Right forelimb (tissue), 1 donor: ENCODE data around the gene RIOK2.
"Not testable (repeated sequence)": the region's sequence is repeated elsewhere in the genome, so short reads cannot be mapped to it uniquely, and the experiment has no call there.

Experiments
- DNase-seq: peaks from one replicate; pipeline ENCODE4 v3.0.0-alpha.2; 2018

RIOK2 gene

GRCh38 chr5:97183100-97183929, at the start of gene RIOK2:
Gene RIOK2 (minus strand): TSS chr5:97183247. CDS start chr5:97183191, 56 bp downstream.
- peak; percentile 94 for DNase-seq

GRCh38 chr5:97231025-97231636, 48.1 kb upstream of the RIOK2 start:
- DNase-seq = no peak

- no peak for DNase-seq
Measured at GRCh38 chr5:97229688-97230285, 46.7 kb upstream of the RIOK2 start.

- no peak for DNase-seq
Measured at GRCh38 chr5:97229196-97229595, 46.1 kb upstream of the RIOK2 start.

GRCh38 chr5:97225222-97225621, 42.2 kb upstream of the RIOK2 start:
- DNase-seq = no peak

- no peak for DNase-seq
Measured at GRCh38 chr5:97224112-97224750, 41.2 kb upstream of the RIOK2 start.

- DNase-seq = no peak
Measured at GRCh38 chr5:97223596-97223995, 40.5 kb upstream of the RIOK2 start.

GRCh38 chr5:97209343-97209742, 26.3 kb upstream of the RIOK2 start:
- no peak for DNase-seq

- no peak for DNase-seq
Measured at GRCh38 chr5:97208714-97209113, 25.7 kb upstream of the RIOK2 start.

- no peak for DNase-seq
Measured at GRCh38 chr5:97208184-97208713, 25.2 kb upstream of the RIOK2 start.

- no peak for DNase-seq
Measured at GRCh38 chr5:97194366-97194765, 11.3 kb upstream of the RIOK2 start.

GRCh38 chr5:97193355-97193688, 10.3 kb upstream of the RIOK2 start:
- no peak for DNase-seq

- DNase-seq = no peak
Measured at GRCh38 chr5:97192580-97193354, 9.7 kb upstream of the RIOK2 start.

GRCh38 chr5:97191893-97192292, 8.8 kb upstream of the RIOK2 start:
- no peak for DNase-seq

GRCh38 chr5:97189523-97189922, 6.5 kb upstream of the RIOK2 start:
- DNase-seq = not testable (repeated sequence)

- no peak for DNase-seq
Measured at GRCh38 chr5:97183930-97184213, 825 bp upstream of the RIOK2 start.

- DNase-seq = no peak
Measured at GRCh38 chr5:97182571-97183099, 412 bp downstream of the RIOK2 start.

- no peak for DNase-seq
Measured at GRCh38 chr5:97181856-97182545, 1.0 kb downstream of the RIOK2 start.

- not testable (repeated sequence) for DNase-seq
Measured at GRCh38 chr5:97179457-97179856, 3.6 kb downstream of the RIOK2 start.

- no peak for DNase-seq
Measured at GRCh38 chr5:97172227-97172626, 10.8 kb downstream of the RIOK2 start.

GRCh38 chr5:97171703-97172102, 11.3 kb downstream of the RIOK2 start:
- DNase-seq = no peak

- DNase-seq = no peak
Measured at GRCh38 chr5:97167435-97167834, 15.6 kb downstream of the RIOK2 start.
